Amygdala (tissue), 56 donors: Measurements from ENCODE around the gene OR4D1.
"Not testable (repeated sequence)": the region's sequence is repeated elsewhere in the genome, so short reads cannot be mapped to it uniquely, and the experiment has no call there.

Experiments used
- DNase-seq, 56 donors: peaks; one replicate each; lab custom pipeline; 2025; lab: John Stamatoyannopoulos, UW

OR4D1 gene

GRCh38 chr17:58147930-58148434, at the start of gene OR4D1:
OR4D1 (plus strand) TSS chr17:58148384; CDS start chr17:58155154, 6,770 bp downstream.
- no peak for DNase-seq

- no peak for DNase-seq
Observed at GRCh38 chr17:58100506-58100905, 47.7 kb upstream of the OR4D1 start.

- not testable (repeated sequence) for DNase-seq
Observed at GRCh38 chr17:58101898-58102297, 46.3 kb upstream of the OR4D1 start.

GRCh38 chr17:58105093-58105492, 43.1 kb upstream of the OR4D1 start:
- DNase-seq = no peak

- DNase-seq = no peak
Observed at GRCh38 chr17:58107306-58107705, 40.9 kb upstream of the OR4D1 start.

GRCh38 chr17:58109197-58109596, 39.0 kb upstream of the OR4D1 start:
- no peak for DNase-seq

- no peak for DNase-seq
Observed at GRCh38 chr17:58110012-58110411, 38.2 kb upstream of the OR4D1 start.

GRCh38 chr17:58111676-58112075, 36.5 kb upstream of the OR4D1 start:
- no peak for DNase-seq

GRCh38 chr17:58112970-58113631, 35.1 kb upstream of the OR4D1 start:
- peak in 52 of 56 donors; percentile 7 to 84 (median 48) for DNase-seq

- DNase-seq = no peak
Observed at GRCh38 chr17:58113947-58114346, 34.2 kb upstream of the OR4D1 start.

GRCh38 chr17:58117382-58117781, 30.8 kb upstream of the OR4D1 start:
- no peak for DNase-seq

GRCh38 chr17:58119491-58119890, 28.7 kb upstream of the OR4D1 start:
- DNase-seq = no peak

GRCh38 chr17:58120195-58120822, 27.9 kb upstream of the OR4D1 start:
- DNase-seq = no peak

GRCh38 chr17:58121925-58122324, 26.3 kb upstream of the OR4D1 start:
- peak in 7 of 56 donors; percentile 0 to 19 (median 2) for DNase-seq

GRCh38 chr17:58127846-58128245, 20.3 kb upstream of the OR4D1 start:
- no peak for DNase-seq

- DNase-seq = not testable (repeated sequence)
Observed at GRCh38 chr17:58132697-58133096, 15.5 kb upstream of the OR4D1 start.

- DNase-seq = no peak
Observed at GRCh38 chr17:58136669-58137279, 11.4 kb upstream of the OR4D1 start.

- no peak for DNase-seq
Observed at GRCh38 chr17:58141505-58141904, 6.7 kb upstream of the OR4D1 start.

- not testable (repeated sequence) for DNase-seq
Observed at GRCh38 chr17:58143335-58143734, 4.8 kb upstream of the OR4D1 start.

GRCh38 chr17:58144801-58145200, 3.4 kb upstream of the OR4D1 start:
- no peak for DNase-seq

- DNase-seq = peak in 1 of 56 donors; percentile 0
Observed at GRCh38 chr17:58148609-58149008, 425 bp downstream of the OR4D1 start.

- no peak for DNase-seq
Observed at GRCh38 chr17:58150394-58150793, 2.2 kb downstream of the OR4D1 start.
